GM18861 (cell line): ENCODE measurements around the gene SSR3.

ENCODE experiments used
- ATAC-seq: cut with Tn5 transposase; IDR thresholded peaks from one replicate; pipeline ENCODE4 v1.9.1; 2021; ENCODE audit not compliant: unreplicated experiment

The SSR3 gene

GRCh38 chr3:156495816-156496215 lies 59.1 kb downstream of the SSR3 start:
- no peak for ATAC-seq

- ATAC-seq, result no peak
These were observed 61.0 kb downstream of the SSR3 start for GRCh38 chr3:156493887-156494286.

GRCh38 chr3:156492801-156493261 lies 62.1 kb downstream of the SSR3 start:
- no peak for ATAC-seq

GRCh38 chr3:156491192-156491591 lies 63.7 kb downstream of the SSR3 start:
- no peak for ATAC-seq
